T-helper 22 cell (primary cell): Measurements from ENCODE around the gene PLCB2.

Experiments
- DNase-seq: peaks from one replicate; pipeline ENCODE4 v3.0.0-alpha.2; 2020; ENCODE audit warnings: low read depth

Gene PLCB2

DNA sequence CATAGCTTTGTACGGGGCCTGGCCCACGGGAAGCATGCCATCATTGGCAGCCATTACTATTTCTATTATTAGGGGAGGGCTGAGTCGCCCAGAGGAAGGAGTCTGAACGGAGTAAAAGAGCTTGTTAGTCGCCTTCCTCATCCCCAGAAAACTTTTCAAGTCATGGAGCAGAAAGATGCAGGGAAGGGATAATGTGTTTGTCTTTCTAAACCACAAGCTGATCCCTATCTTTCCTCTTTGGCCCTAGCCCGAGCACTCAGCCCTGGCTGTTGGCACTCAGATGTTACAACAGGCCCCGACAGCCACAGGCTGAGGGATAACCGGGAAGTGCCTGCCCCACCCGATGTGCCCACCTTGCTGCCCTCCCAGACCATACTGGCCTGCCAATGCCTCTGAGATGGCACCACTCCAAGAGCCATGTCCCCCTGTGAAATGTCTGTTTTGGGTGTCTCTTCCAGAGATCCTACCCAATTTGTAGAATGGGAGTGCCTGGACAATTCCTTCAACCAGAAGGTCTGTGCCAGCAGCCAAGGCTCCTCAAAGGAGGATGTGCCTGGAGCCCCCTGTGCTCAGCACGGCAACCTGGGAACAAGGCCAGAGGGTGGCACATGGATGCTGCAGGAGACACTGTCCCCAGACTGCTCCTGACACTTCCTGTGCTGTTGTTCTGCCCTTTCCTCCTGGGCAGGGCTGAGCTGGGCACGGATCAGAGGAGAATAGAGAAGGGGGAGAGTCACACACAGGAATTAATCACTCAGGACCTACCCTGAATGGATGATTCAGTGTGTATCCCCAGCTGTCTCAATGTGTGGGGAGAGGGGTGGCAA lies 58.0 kb downstream of the PLCB2 start:
- DNase-seq: no peak

DNA sequence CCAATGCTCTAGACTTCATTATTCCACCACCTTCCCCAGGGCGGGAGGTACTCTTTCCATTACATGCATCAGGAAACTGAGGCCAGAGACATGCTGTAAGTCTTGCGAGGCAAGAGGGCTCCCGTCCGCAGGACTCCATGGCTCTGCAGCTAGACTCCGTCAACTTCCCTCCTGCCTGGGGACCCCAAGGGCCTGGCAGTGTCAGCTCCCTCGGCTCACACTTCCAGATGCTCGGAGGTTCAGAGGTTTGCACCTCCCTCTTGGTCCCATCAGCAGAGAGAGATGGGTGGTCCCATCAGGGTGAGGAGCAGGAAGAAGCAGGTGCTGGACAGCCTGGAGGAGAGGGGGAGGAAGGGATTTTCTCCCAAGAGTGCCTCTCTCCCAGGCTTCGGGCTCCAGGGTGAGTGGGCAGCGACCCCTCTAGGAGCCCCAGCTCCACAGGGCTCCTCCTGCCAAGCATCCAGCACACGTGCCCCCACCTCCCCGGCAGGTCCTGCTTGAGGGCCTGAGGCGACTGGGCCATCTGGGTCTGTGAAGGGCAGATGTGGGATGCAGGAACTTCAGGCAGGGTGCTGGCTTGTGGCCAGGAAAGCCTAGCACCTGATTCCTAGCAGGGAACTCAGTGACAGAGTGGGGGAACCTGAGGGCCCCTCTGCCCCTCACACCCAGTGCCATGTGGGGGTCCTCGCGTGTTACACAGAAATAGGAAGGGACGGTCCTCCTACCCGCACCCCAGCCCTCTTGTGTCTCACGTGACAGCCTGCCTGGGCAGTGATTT lies 59.5 kb downstream of the PLCB2 start:
- DNase-seq: no peak

DNA sequence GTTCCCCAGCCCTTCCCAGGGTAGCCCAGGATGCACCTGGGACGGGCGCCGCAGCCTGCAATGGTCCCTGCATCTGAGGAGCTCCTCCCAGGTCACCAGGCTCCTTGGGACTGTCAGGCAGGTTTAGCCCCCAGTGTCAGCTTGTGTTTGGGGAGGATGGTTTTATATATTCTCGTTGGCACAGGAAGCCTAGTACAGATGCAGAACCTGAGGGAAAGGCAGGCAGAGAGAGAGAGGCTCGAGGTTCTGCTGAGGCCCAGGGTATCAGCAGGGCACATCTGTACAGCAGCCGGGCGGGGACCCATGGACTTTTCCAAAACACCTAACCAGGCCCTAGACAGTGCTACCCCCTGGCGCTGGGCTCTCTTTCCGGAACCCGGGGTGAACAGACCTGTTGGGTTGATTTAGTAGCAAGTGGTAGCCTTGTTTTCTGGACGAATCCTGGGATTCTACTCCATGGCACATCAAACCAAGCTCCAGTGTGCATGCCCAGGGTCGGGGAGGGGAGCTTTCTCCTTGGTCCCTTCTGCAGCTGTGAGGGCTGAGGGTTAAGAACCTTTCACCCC lies 60.2 kb downstream of the PLCB2 start:
- DNase-seq: no peak

DNA sequence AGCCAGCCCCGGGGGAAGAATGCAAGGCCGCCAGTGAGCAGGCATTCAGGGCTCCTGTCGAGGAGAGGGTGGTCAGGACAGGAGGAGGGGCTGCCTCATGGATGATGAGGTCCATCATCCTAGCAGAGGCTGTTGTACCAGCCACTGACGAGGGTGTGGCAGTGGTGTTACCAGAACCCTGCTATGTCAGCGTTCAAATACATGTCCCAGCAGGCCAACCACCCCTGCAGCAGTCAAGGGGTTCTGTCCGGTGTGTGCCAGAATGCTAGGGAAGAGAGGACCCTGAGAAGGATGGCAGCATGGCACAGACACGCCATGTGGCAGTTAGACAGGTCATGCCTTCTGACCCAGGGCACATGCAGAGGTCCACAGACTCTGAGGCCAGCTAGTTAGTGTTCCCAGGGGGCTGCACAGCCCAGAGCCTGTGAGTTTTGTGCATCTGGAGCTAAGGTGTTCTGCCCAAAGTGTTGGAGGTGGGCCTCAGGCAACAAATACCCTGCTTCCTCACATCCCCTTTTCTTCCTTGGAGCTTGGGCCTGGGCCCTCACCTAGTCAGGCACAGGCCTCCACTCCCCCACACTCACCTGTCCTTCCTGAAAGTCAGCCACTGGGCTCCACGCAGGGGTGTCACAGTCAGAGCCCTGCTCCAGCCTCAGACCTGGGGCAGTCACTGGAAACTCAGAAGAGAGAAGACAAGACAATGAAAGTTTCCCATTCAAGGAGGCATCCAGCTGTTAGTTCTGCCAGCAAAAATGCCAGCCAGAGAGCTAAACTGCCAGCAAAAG lies 61.0 kb downstream of the PLCB2 start:
- DNase-seq: no peak

DNA sequence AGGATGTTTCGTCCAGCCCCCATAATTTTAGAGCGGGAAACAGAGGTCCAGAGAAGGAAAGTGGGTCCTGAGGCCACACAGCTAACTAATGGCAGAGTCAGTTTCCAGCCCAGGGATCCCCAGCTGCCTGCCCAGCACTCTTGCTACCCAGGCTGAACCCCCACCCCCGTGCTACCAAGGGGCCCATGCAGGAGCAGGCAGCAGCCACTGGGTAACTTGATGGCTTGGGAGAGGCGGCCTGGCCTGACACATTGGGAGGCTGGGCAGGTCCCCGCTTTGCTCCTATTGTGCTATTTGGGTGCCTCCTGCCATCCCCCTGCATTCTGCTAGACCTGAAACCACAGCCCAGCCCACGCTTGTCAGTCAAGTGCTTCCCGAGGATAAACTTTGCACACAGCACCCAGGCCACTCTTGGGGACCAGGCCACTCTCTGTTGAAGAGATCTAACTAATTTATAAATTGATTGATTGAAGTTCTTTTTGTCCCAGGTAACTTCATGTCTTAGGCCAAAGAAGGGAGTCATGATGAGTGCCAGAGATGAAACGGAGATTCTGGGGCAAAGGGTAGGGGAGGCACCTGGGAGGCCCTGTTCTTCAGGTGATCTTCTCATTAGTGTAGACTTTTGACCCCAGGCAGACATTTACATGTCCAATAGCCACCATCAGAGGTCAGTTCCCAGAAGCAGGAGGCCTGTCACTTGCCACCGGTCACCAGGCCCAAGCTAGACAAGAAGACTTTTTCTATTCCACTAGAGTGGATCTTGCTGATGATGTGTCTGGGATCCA lies 61.9 kb downstream of the PLCB2 start:
- DNase-seq: no peak

DNA sequence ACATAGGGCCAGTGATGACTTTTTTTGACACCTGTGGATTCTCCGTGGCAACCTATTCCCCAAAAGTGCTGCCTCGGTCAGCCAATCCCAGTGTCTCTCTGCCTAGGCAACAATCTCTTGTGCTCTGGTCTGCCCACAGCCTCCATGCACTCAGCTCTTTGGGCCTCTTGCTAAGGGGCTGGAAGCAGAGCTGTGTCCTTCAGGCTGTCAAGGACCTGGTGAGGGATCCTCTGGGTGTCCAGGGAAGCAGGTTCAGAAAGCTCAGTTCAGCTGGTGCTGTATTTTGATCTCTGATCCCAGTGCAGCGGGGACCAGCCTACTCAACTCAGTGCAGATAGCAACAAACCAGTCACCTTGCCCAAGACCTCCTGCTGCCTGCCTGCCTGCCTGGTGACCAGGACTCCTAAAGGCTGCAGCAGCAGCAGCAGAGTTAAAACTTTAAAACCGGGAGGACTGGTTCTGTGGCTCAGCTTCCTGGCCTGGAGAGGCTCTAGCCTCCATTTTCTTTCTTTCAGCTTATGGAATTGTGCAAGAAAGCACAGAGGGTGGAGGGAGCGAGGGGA lies 62.7 kb downstream of the PLCB2 start:
- no peak for DNase-seq

DNA sequence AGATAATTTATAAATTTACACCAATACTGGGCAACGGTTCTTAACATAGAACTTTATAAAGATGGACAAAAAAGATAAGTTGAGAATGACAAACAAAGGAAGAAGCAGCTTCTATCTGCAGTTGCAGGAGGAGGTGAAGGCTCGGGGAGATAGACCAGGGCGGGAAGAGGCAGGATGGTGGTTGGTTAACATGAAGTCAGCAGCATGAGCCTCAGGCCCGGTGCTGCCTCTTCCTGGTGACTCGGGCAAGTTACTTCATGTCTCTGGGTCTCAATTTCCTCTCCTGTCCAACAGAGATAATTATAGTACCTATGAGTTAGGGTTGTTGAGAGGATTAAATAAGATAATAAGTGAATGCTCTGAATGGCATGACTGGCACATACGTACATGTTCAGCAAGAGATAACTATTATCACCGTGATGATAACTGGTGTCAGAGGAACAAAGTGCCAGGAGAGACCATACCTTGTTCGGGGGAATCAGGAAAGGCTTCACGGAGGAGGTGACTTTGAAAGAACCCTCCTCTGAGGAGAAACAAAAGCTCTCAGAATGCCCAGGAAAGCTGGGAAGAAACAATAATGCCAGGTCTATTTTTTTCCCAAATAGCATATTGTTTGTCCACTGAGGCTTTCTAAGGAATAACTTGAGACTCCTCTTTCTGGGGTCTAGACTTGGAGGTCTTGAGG lies 64.5 kb downstream of the PLCB2 start:
- no peak for DNase-seq

DNA sequence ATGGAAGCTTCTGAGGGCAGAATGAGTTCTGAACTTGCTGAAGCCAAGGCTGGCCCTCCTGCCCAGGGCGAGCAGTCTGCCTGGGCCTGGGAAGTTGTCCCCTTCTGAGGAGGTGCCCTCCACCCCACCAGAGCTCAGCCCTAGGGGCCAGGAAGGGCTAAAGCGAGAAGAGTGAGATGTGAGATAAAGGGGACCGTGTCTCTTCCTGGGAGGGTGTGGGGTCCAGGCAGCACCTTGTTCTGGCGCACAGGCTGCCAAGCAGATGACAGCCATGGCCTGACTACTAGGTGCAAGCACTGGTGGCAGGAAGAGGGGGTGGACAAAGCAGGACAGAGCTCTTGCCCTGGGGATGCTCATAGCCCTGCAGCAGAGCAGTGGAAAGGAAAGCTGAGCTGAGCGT lies 65.1 kb downstream of the PLCB2 start:
- DNase-seq: no peak

DNA sequence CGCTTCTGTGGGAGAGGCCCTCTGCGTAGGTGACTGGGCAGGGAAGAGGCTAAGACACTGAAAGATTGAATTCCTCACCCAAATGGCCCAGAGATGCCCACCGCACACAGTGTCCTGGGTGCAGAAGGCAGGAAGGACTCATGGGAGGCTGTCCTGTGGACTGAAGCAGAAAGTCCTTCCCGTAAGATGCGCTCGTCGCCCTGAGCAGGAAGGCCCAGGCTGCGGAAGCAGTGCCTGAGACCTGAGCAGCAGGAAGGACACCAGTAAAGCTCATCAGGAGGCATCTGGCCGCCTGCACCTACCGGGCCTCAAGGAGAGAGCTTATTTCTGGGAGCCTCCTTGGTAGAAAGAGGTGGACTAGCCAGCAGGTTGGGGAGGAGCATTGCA lies 65.5 kb downstream of the PLCB2 start:
- no peak for DNase-seq

DNA sequence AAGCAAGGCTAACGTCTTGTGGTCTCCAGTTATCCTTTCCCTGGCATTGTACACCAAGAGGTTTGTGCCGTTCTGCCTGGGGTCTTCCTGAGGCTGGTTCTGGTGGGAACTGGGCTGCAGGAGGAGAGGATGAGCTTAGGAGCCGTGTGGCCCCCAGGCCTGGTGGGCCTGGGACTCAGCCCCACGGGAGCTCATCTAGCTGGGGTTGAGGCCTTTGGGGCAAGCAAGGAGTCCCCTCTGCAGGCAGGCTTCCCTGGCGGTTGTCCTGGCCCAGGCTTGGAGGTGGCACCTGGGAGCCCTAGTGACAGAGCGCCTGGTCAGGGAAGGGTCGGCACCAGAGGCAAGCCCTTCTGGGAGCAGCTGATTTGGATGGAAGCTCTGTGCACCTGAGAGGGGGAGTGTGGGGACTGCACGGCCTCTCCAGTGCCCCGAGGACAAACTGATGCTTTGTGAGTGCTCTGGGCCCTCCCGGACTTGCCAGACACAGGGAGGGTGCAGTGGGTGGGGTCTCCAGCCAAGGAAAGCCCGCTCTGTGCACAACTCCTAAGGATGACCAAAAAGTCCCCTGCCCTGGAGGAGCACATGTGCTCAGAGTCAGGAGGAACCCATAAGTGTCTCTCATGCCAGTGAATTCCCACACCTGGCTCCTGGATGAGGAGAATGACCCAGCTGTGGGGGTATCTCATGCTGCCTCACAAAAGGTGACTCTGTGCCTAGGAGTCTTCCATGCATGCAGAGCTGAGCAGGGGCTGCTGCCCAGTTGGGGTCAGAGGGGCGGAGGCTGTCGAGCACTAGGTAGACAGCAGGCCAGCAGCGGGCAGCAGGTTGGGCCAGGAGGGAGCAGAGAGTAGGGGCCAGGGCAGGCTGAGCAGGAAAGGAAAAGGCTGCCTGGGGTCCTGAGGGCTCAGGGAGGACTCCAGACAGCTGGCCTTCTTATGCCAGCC lies 66.2 kb downstream of the PLCB2 start:
- no peak for DNase-seq

DNA sequence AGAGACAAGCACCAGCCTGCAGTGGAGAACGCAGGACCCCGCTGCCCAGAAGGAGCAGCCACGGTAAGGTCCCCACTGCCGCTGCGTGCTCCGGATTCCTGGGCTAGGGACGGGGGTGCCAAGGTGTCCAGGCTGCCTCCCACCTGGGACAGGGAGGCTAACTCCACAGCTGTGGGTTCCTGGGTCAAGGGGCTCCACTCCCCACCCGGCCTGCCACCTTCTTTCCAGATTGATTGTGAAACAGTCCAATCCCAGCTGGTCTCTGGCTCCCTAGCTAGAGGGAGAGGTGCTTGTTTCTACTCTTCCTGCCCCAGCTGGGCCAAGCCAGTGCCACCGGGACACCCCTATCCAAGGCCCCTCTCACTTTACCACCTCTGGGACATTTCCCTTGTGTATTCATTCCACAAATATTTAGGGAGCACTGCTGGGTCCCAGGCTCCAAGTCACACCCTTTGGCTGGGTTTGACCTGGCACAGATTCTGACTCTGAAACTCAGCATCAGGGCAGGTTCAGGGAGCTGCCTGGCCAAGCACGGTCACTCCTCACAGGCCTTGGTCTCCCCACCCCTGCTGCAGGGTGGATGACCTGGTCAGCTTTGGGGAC lies 67.0 kb downstream of the PLCB2 start:
- no peak for DNase-seq

DNA sequence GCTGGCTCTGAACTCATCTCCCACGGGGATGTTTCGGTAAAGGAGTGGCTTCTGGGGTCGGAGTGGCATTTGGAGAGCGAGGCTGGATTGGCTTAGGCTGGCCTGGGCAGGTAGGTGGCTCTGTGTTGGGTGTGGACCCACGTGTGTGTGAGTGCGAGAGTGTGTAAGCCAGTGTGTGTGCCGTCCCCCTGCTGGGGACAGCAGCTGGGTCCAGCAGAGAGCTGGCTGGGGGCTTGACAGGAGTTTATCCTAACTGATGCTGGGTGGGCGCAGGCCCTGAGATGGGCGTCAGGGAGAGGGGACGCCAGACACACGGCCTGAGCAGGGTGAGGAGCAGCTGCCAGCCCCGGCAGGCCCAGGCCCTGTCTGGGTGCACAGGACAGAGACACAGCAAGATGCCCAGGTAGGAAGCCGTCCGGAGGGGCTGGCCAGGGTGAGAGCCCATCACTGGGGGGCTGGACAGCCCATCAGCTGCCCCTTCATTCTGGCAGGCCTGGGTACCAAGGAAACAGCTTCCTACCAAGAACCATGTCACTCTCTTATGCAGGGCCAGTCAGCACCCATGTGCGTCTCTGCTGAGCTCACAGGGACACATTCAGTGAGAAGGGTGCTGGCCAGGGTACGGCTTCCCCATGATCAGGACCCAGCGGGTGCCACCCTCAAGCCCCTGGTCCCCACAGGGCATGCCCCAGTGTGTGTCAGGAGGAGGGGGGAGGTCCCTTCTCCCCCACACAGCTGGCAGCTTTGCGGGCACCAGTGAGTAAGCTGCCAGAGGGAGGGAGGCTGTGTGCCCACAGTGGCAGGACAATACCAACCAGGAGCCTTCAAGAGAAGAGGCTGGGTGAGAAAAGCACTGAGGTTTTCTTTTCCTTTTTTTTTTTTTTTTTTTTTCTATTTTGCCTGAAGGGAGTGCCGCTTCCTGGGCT lies 67.8 kb downstream of the PLCB2 start:
- DNase-seq: no peak

DNA sequence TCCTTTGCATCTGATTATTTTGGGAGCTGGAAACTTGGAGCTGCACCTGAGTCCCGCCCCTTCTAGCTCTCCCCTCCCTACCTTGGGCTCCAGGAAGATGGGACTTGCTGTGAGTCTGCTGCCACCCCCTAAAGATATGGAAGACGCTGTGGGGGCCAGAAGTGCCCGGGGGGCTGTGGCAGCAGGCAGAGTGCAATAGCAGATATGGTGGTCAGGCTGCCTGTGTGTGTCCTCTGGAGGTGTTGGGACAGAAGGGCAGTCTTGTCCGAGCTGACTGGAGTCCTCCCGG lies 68.4 kb downstream of the PLCB2 start:
- no peak for DNase-seq

DNA sequence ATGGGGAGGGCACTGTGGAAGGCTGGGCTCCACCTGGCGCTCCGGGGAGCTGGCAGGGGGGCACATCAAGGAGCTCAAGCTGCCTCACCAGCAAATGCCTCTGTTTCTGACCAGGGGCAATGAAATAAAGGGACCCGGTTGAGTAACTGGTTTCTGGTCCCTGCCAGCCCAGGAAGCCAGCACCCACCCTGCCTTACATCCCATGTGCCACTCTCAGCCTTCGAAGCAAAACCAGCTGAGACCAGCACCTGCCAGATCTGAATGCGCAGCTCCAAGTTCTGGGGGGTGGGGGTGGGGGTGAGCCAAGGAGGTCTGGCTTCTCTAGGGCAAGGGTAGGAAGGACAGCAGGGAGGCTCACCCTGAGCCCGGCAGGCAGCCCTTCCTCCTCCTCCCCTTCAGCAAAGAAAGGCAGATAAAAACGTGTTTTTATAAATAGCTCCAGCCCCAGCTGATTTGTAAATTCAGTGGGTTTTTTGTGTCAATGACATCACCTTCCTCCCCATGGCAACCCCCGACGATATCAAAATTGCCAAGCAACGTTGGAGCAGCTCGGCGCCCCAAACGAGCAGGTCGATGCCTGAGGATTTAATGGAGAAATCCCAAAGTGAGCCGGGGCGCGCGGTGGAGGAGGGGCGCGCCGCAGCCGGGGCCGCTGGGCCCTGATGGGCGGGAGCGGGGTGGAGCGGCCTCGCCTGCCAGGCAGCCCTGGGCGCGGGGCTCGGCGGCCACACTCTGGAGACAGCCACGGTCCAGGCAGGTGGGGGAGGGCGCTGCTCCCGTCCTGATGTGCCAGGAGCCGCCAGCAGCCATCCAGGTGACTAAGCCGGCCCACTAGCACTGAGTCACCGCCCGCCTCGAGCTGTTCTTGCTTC lies 69.0 kb downstream of the PLCB2 start, which contains the start of gene PAK6:
Gene PAK6 (plus strand): TSS at position 532 of the 872 bp plus-strand sequence. CDS start 25,723 bp downstream, outside the sequence.
- no peak for DNase-seq
